Choroid plexus epithelial cell (primary cell): ENCODE data around the gene BORA.
"Not testable (repeated sequence)": the region's sequence is repeated elsewhere in the genome, so short reads cannot be mapped to it uniquely, and the experiment has no call there.

ENCODE experiments used
- DNase-seq: peaks from one replicate; pipeline ENCODE4 v3.0.0-alpha.2; 2010; ENCODE audit warnings: low read depth
- H3K4me3 ChIP-seq: 2 replicates; pipeline ENCODE4 v1.5.1; 2011; ENCODE audit warnings: low read depth, mild to moderate bottlenecking, control low read depth, low read length, moderate library complexity
- TF ChIP-seq, protein P1 (sequence below): conservative IDR thresholded peaks from 2 replicates; pipeline ENCODE4 v1.5.1; 2011; ENCODE audit warnings: low read depth, mild to moderate bottlenecking, control low read depth, inconsistent platforms, low read length, moderate library complexity

BORA gene

DNA sequence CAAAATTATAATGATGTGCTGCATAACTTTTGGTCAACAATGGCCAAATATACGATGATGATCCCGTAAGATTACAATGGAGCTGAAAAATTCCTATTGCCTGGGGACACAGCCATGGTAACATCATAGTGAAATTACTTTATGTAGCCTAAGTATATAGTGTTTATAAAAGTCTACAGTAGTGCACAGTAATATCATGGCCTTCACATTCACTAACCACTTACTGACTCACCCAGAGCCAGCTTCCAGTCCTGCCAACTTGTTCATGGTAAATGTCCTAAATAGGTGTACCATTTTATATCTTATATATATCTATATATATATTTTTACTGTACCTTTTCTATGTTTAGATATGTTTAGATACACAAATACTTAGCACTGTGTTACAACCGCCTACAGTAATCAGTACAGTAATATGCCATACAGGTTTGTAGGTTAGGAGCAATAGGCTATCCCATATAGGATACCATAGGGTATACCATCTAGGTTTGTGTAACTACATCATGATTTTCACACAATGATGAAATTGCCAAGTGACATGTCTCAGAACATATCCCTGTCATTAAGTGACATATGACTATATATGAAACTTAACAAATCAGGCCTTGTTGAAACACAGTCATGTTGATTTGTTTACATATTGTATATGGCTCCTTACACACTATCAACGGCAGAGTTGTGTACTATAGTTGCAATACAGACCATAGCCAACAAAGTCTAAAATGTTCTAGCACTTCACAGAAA, 30.2 kb downstream of the BORA start:
- no peak overlapping the region for H3K4me3 ChIP-seq
- no peak for DNase-seq

DNA sequence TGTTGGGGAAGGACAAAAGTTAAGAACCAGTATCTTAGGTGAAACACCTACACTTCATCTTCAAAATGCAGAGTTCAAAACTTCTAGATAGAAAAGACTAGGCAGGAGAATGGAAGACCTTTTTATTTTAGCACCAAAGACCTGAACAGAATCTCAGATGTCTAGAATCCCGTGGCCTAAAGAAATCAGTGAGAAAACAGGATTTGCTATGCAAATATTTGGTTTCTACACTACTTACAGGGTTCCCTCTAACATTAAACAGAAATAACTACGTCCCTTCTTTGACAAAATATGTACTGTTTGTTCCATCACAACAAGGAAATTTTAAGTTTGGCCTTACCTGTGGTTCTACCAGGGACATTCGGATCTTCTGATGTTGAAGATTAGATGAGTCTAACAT, 32.5 kb downstream of the BORA start:
- TF ChIP-seq, protein P1, sequence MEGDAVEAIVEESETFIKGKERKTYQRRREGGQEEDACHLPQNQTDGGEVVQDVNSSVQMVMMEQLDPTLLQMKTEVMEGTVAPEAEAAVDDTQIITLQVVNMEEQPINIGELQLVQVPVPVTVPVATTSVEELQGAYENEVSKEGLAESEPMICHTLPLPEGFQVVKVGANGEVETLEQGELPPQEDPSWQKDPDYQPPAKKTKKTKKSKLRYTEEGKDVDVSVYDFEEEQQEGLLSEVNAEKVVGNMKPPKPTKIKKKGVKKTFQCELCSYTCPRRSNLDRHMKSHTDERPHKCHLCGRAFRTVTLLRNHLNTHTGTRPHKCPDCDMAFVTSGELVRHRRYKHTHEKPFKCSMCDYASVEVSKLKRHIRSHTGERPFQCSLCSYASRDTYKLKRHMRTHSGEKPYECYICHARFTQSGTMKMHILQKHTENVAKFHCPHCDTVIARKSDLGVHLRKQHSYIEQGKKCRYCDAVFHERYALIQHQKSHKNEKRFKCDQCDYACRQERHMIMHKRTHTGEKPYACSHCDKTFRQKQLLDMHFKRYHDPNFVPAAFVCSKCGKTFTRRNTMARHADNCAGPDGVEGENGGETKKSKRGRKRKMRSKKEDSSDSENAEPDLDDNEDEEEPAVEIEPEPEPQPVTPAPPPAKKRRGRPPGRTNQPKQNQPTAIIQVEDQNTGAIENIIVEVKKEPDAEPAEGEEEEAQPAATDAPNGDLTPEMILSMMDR = no peak
- no peak for DNase-seq
- H3K4me3 ChIP-seq = no peak overlapping the region

More for the DNA sequence above, 30.2 kb downstream of the BORA start:
- TF ChIP-seq, protein P1 = no peak

- no peak overlapping the region for H3K4me3 ChIP-seq
- TF ChIP-seq, protein P1 = no peak
- peak; percentile 60 for DNase-seq
Observed at GRCh38 chr13:72763411-72763810, 35.7 kb downstream of the BORA start.

DNA sequence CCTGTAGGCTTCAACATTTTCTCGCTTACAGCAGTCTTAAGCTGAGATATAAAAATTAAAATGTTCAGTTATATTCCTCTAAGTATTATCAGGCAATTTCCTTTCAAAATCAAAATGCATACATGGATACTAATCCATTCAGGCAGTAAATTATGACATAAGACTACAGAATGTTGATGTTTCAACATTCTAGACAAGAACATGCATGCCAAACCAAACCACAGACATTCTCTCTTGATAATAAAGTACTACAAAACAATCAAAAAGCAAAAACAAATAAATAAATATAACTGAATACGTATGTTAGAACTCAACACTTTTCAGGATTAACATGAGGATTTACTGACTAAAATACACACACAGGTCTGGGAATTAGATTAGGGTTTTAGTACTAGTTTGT, 46.3 kb downstream of the BORA start:
- H3K4me3 ChIP-seq = no peak overlapping the region
- TF ChIP-seq, protein P1 = no peak
- DNase-seq = peak; percentile 76

DNA sequence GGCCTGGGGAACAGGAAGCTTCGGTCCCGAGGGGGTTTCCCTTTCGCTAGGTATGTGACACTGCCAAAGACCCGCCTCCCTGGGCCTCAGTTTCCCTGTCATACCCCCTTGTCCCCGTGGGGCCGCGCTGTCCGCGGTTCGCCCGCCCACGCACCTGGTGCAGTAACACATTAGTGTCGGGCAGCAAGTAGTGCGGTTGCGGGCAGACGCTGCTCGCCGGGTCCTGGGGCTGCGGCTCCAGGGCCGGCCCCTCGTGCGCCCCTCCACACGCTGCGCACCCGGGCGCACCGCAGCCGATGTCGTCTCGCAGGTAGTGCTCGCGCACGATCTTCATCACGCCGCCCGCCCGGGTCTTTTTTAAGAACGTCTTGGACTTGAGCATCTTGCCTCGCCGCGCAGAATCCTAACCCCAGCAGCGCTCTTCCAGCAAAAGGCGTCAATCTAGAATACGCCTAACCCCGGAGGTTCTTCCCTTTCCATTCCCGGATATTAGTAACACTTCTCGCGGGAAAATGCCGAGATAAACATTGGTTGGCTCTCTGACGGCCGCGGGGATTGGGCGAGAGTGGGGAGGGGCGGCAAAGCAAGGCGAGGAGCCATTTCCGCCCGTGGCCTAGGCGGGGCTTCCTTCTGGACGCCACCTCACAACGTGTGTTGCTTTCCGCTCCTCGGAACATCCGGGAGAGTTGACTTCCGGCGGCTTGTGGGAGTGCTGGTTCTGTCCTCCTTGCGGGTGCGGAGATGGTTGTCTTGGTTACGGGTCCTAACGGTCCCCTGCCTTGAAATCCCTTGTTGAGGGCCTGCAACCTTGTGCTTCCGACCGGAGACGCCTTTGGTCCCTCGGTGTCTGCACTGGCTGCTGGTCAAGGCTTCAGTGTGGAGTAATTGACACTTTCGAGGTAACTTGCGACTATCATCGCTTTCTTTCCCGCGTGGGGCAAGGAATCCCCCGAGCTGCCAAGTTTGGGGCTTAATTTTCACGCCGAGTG, 54.0 kb downstream of the BORA start, which contains the start of the genes DIS3 and PIBF1:
TSS of gene DIS3 (minus strand) at position 450 of the 989 bp plus-strand sequence. CDS start at position 382, 68 bp downstream.
TSS of gene PIBF1 (plus strand) at position 683 of the 989 bp plus-strand sequence. CDS start 1,337 bp downstream, outside the sequence.
- TF ChIP-seq, protein P1 = no peak
- peak within 1 kb of the TSS; percentile 90 for H3K4me3 ChIP-seq
- DNase-seq = peak; percentile 99

DNA sequence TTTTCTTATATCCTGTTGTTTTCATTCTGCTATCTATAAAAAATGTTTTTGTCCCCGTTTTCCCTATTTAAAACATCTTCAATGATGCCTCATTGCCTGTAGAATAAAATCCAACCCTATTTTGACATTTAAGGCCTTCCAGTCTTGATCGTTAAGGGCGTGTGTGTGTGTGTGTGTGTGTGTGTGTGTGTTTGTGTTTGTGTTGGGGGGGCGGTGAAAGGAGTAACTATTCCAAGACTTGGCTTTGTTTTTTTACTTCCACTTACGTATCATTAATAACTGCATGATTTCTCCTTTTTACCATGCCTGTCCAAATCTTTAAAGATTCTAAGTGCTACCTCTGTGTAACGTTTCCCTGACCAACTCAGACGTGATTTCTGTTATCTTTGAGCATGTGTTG, 55.0 kb downstream of the BORA start:
- H3K4me3 ChIP-seq = peak overlapping the region; percentile 90
- TF ChIP-seq, protein P1 = no peak
- DNase-seq = peak; percentile 22

- H3K4me3 ChIP-seq, DNase-seq: not testable (repeated sequence)
Observed at GRCh38 chr13:72784679-72785078, 57.0 kb downstream of the BORA start.
